HEK293 (cell line): ENCODE data around the gene BBLN.

ENCODE experiments used
- BCL11B ChIP-seq: fragments of 450-650 bp; formaldehyde crosslinking; IDR thresholded peaks from 2 replicates; pipeline ENCODE4 v1.5.1; 2016; ENCODE audit warnings: low read depth, missing biosample characterization, missing genetic modification characterization
- GFI1B ChIP-seq: fragments of 450-650 bp; formaldehyde crosslinking; IDR thresholded peaks from 2 replicates; pipeline ENCODE4 v1.5.1; 2016; ENCODE audit warnings: missing biosample characterization, missing genetic modification characterization
- YY1 ChIP-seq: fragments of 450-650 bp; formaldehyde crosslinking; IDR thresholded peaks from 2 replicates; pipeline ENCODE4 v1.5.1; 2018; ENCODE audit warnings: missing biosample characterization, missing genetic modification characterization

- TF ChIP-seq BCL11B (tag by site-specific recombination), result no peak
- TF ChIP-seq YY1 (tag by site-specific recombination), result no peak
- TF ChIP-seq GFI1B (tag by site-specific recombination), result no peak
These were observed 7.7 kb upstream of the BBLN start for GRCh38 chr9:128152133-128153059.
